Nephron (organoid): ENCODE data around the gene METTL9.
"Not testable (repeated sequence)": the region's sequence is repeated elsewhere in the genome, so short reads cannot be mapped to it uniquely, and the experiment has no call there.

ENCODE experiments used
- H3K27ac Mint-ChIP-seq, 3 experiments: 2 replicates each; pipeline ENCODE4 v1.8.0; 2020; ENCODE audit warnings: mixed read lengths in 3 of 3, mild to moderate bottlenecking in 2 of 3, moderate library complexity in 1 of 3
- H3K27me3 Mint-ChIP-seq: 2 replicates; pipeline ENCODE4 v1.8.0; 2021; ENCODE audit warnings: low read depth, mild to moderate bottlenecking, moderate library complexity, mixed read lengths
- H3K36me3 Mint-ChIP-seq: 2 replicates; pipeline ENCODE4 v1.8.0; 2020; ENCODE audit warnings: low read depth, mixed read lengths
- H3K4me1 Mint-ChIP-seq: 2 replicates; pipeline ENCODE4 v1.8.0; 2020; ENCODE audit warnings: mixed read lengths
- H3K4me3 Mint-ChIP-seq, 3 experiments: 2 replicates each; pipeline ENCODE4 v1.8.0; 2020; ENCODE audit warnings: mild to moderate bottlenecking in 3 of 3, mixed read lengths in 3 of 3, moderate library complexity in 2 of 3
- H3K9me3 Mint-ChIP-seq: 2 replicates; pipeline ENCODE4 v1.8.0; 2020; ENCODE audit warnings: mixed read lengths
- TF ChIP-seq, protein P1 (sequence below), 3 experiments: fragments of 200-600 bp; sonication (generic); IDR thresholded peaks; one replicate each; pipeline ENCODE4 v1.5.0; 2021; ENCODE audit warnings: antibody characterized with exemption in 3 of 3; ENCODE audit not compliant: unreplicated experiment in 3 of 3

The METTL9 gene

GRCh38 chr16:21644674-21645073, 45.3 kb downstream of the METTL9 start:
- Mint-ChIP-seq H3K4me1 (peaks cover 8% of the 10 kb centered on the region), H3K27ac (no peak overlapping the region), H3K27me3 (no peaks in the 10 kb centered on the region), H3K36me3 (peaks cover 3% of the 10 kb centered on the region), H3K9me3 (no peaks in the 10 kb centered on the region), H3K4me3 (no peak overlapping the region)
- TF ChIP-seq, protein P1, sequence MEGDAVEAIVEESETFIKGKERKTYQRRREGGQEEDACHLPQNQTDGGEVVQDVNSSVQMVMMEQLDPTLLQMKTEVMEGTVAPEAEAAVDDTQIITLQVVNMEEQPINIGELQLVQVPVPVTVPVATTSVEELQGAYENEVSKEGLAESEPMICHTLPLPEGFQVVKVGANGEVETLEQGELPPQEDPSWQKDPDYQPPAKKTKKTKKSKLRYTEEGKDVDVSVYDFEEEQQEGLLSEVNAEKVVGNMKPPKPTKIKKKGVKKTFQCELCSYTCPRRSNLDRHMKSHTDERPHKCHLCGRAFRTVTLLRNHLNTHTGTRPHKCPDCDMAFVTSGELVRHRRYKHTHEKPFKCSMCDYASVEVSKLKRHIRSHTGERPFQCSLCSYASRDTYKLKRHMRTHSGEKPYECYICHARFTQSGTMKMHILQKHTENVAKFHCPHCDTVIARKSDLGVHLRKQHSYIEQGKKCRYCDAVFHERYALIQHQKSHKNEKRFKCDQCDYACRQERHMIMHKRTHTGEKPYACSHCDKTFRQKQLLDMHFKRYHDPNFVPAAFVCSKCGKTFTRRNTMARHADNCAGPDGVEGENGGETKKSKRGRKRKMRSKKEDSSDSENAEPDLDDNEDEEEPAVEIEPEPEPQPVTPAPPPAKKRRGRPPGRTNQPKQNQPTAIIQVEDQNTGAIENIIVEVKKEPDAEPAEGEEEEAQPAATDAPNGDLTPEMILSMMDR (IDR thresholded peaks at IDR 0.05; ENCODE audit: unreplicated experiment in 3 of 3), result no peak

DNA sequence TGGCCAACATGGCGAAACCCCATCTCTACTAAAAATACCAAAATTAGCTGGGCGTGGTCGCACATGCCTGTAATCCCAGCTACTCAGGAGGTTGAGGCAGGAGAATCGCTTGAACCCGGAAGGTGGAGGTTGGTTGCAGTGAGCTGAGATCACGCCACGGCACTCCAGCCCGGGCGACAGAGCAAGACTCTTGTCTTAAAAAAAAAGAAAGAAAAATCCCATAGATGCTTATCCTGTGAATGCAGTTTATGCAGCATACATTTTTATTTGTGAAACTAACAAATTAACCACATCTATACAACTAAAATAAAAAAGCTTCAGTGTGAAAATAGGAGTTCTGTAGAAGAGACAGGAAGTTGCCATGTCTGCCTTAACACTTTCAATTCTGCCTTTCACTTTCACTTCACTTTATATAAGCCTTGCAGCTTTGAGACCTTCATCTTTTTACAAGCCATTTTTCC, 45.9 kb downstream of the METTL9 start:
- Mint-ChIP-seq H3K4me1 (peaks cover 8% of the 10 kb centered on the region), H3K4me3 (no peak overlapping the region), H3K27ac (no peak overlapping the region), H3K27me3 (no peaks in the 10 kb centered on the region), H3K36me3 (peaks cover 3% of the 10 kb centered on the region), H3K9me3 (no peaks in the 10 kb centered on the region)
- TF ChIP-seq, protein P1 (IDR thresholded peaks at IDR 0.05; ENCODE audit: unreplicated experiment in 3 of 3), result no peak

DNA sequence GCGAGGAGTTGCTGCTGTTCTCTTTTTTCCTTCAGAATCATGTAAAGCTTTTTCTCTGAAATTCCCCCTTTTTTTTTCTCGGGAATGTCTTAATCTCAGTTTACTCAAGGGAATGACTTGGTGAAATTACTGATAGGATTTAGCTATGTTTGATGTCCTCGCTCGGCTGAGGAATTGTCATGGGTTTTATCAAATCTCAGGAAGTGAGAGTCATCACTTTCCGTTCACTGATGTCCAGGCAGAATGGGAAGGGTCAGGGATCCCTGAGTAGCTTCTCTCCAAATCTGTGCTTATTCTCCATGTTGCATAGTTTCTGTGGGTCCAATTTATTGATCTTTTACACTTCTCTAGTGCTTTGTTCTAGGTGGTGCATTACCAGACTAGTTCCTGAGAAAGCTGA, 46.7 kb downstream of the METTL9 start:
- Mint-ChIP-seq H3K27me3 (no peaks in the 10 kb centered on the region), H3K27ac (no peak overlapping the region), H3K36me3 (peaks cover 3% of the 10 kb centered on the region), H3K9me3 (no peaks in the 10 kb centered on the region), H3K4me3 (no peak overlapping the region), H3K4me1 (peaks cover 8% of the 10 kb centered on the region)
- TF ChIP-seq, protein P1 (IDR thresholded peaks at IDR 0.05; ENCODE audit: unreplicated experiment in 3 of 3), result no peak

- Mint-ChIP-seq H3K36me3 (peaks cover 3% of the 10 kb centered on the region), H3K27me3 (no peaks in the 10 kb centered on the region)
Observed at GRCh38 chr16:21646721-21647561, 47.6 kb downstream of the METTL9 start.

GRCh38 chr16:21647562-21648164, 48.3 kb downstream of the METTL9 start:
- H3K4me1 Mint-ChIP-seq, result peaks cover 8% of the 10 kb centered on the region
- H3K36me3 Mint-ChIP-seq, result peaks cover 3% of the 10 kb centered on the region
- H3K9me3 Mint-ChIP-seq, result no peaks in the 10 kb centered on the region
- no peaks in the 10 kb centered on the region for H3K27me3 Mint-ChIP-seq
- TF ChIP-seq, protein P1 (IDR thresholded peaks at IDR 0.05; ENCODE audit: unreplicated experiment in 3 of 3), result no peak
- no peak overlapping the region for H3K4me3 Mint-ChIP-seq
- no peak overlapping the region for H3K27ac Mint-ChIP-seq

More at GRCh38 chr16:21646721-21647561, 47.6 kb downstream of the METTL9 start:
- H3K4me3 Mint-ChIP-seq, result no peak overlapping the region
- TF ChIP-seq, protein P1 (IDR thresholded peaks at IDR 0.05; ENCODE audit: unreplicated experiment in 3 of 3), result no peak
- H3K27ac Mint-ChIP-seq, result no peak overlapping the region
- no peaks in the 10 kb centered on the region for H3K9me3 Mint-ChIP-seq
- peaks cover 8% of the 10 kb centered on the region for H3K4me1 Mint-ChIP-seq

DNA sequence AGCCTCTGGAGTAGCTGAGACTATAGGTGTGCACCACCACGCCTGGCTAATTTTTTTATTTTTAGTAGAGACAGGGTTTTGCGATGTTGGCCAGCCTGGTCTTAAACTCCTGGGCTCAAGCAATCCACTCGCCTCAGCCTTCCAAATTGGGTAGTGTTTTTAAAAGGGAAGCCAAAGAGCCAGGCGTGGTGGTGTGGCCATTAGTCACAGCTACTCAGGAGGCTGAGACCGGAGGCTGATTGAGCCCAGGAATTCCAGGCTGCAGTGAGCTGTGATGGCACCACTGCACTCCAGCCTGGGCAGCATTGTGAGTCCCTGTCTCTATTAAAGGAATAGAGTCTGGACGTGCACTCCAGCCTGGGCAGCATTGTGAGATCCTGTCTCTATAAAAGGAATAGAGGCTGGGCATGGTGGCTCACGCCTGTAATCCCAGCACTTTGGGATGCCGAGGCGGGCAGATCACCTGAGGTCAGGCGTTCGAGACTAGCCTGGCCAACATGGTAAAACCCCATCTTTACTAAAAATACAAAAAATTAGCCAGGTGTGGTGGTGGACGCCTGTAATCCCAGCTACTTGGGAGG, 50.5 kb downstream of the METTL9 start:
- not testable (repeated sequence) for H3K4me1 Mint-ChIP-seq, H3K27me3 Mint-ChIP-seq, H3K4me3 Mint-ChIP-seq, H3K27ac Mint-ChIP-seq, H3K9me3 Mint-ChIP-seq
- peaks cover 16% of the 10 kb centered on the region for H3K36me3 Mint-ChIP-seq
